IMR-90 (cell line): ENCODE data around the gene RAD21L1. TPM values are rescaled to one million over a fixed set of nuclear protein-coding genes. Genes with fewer than 3 reads are reported as not detected.

Experiments used
- ATAC-seq: fragments of 200-7000 bp; cut with Tn5 transposase; 2 replicates; pipeline ENCODE4 v1.9.1; 2020; ENCODE audit warnings: low read depth, mild to moderate bottlenecking, moderate library complexity
- BruUV-seq: library from RNA; stranded (reverse); fragments of 400-500 nt; replicated peaks from 2 replicates; lab custom pipeline; 2021; lab: Mats Ljungman, UMichigan
- CTCF ChIA-PET: fragments of 300-600 bp; formaldehyde crosslinking; extraction: SDS; loops from one replicate; lab custom pipeline; 2021; ENCODE audit warnings: antibody characterized with exemption; lab: Yijun Ruan, JAX
- POLR2A ChIA-PET: fragments of 300-600 bp; sonication (Branson Sonifier 250); formaldehyde crosslinking; loops from one replicate; lab custom pipeline; 2022; ENCODE audit warnings: antibody characterized with exemption; ENCODE audit not compliant: unreplicated experiment; lab: Charles Lee
- DNase-seq: peaks from one replicate; pipeline ENCODE4 v3.0.0; 2013
- H2AFZ ChIP-seq: replicated peaks from 2 replicates; pipeline ENCODE3; 2013; ENCODE audit warnings: low read length, mild to moderate bottlenecking; ENCODE audit not compliant: poor library complexity
- H2AK5ac ChIP-seq: 2 replicates; pipeline ENCODE4 v1.6.1; 2013; ENCODE audit warnings: low read depth, low read length, inconsistent platforms
- H2AK9ac ChIP-seq: replicated peaks from 2 replicates; pipeline ENCODE3; 2013; ENCODE audit warnings: mild to moderate bottlenecking, low read depth, low read length, moderate library complexity; ENCODE audit not compliant: poor library complexity
- H2BK120ac ChIP-seq: 2 replicates; pipeline ENCODE4 v1.6.1; 2013; ENCODE audit warnings: low read depth, low read length, inconsistent platforms
- H2BK15ac ChIP-seq: 3 replicates; pipeline ENCODE4 v1.6.1; 2013; ENCODE audit warnings: low read depth, low read length, inconsistent platforms
- H2BK20ac ChIP-seq: 2 replicates; pipeline ENCODE4 v1.6.1; 2013; ENCODE audit warnings: low read depth, mild to moderate bottlenecking, inconsistent platforms, low read length, moderate library complexity
- H2BK5ac ChIP-seq: 2 replicates; pipeline ENCODE4 v1.6.1; 2013; ENCODE audit warnings: mild to moderate bottlenecking, low read depth, low read length, inconsistent platforms; ENCODE audit not compliant: poor library complexity, severe bottlenecking
- H3K14ac ChIP-seq: replicated peaks from 2 replicates; pipeline ENCODE4 v1.6.1; 2013; ENCODE audit warnings: low read depth, low read length, inconsistent platforms
- H3K18ac ChIP-seq: 2 replicates; pipeline ENCODE4 v1.6.1; 2013; ENCODE audit warnings: low read depth, low read length, control low read depth
- H3K23ac ChIP-seq: 2 replicates; pipeline ENCODE4 v1.6.1; 2013; ENCODE audit warnings: low read depth, low read length, inconsistent platforms
- H3K27ac ChIP-seq: 2 replicates; pipeline ENCODE4 v1.5.1; 2013; ENCODE audit warnings: mild to moderate bottlenecking, control low read depth, low read length; ENCODE audit not compliant: insufficient read depth
- H3K27me3 ChIP-seq: 2 replicates; pipeline ENCODE4 v1.6.1; 2013; ENCODE audit warnings: low read length; ENCODE audit not compliant: control insufficient read depth, insufficient read depth
- H3K36me3 ChIP-seq: 2 replicates; pipeline ENCODE4 v1.6.1; 2013; ENCODE audit warnings: low read length, mixed read lengths; ENCODE audit not compliant: control insufficient read depth, insufficient read depth
- H3K4ac ChIP-seq: 2 replicates; pipeline ENCODE4 v1.6.1; 2013; ENCODE audit warnings: low read depth, low read length, inconsistent platforms
- H3K4me1 ChIP-seq: 2 replicates; pipeline ENCODE4 v1.6.1; 2013; ENCODE audit warnings: low read length, mixed read lengths; ENCODE audit not compliant: control insufficient read depth, insufficient read depth
- H3K4me2 ChIP-seq: 2 replicates; pipeline ENCODE4 v1.6.1; 2013; ENCODE audit warnings: low read depth, mild to moderate bottlenecking, control low read depth, low read length, moderate library complexity
- H3K4me3 ChIP-seq: 2 replicates; pipeline ENCODE4 v1.5.1; 2013; ENCODE audit warnings: low read depth, mild to moderate bottlenecking, control low read depth, low read length, moderate library complexity; ENCODE audit not compliant: insufficient read depth
- H3K56ac ChIP-seq: 2 replicates; pipeline ENCODE4 v1.6.1; 2013; ENCODE audit warnings: low read length, inconsistent platforms; ENCODE audit not compliant: insufficient read depth; ENCODE audit errors: extremely low read depth
- H3K79me1 ChIP-seq, 2 experiments: 2 replicates each; pipeline ENCODE4 v1.6.1; 2013; ENCODE audit warnings: low read length in 2 of 2, inconsistent platforms in 1 of 2, low read depth in 1 of 2
- H3K9ac ChIP-seq: 2 replicates; pipeline ENCODE4 v1.6.1; 2013; ENCODE audit warnings: low read depth, low read length, control low read depth
- H3K9me1 ChIP-seq: 2 replicates; pipeline ENCODE4 v1.6.1; 2013; ENCODE audit warnings: low read length, inconsistent platforms; ENCODE audit not compliant: insufficient read depth
- H3K9me3 ChIP-seq: 2 replicates; pipeline ENCODE4 v1.6.1; 2013; ENCODE audit warnings: low read length; ENCODE audit not compliant: control insufficient read depth, insufficient read depth
- H4K20me1 ChIP-seq: 2 replicates; pipeline ENCODE4 v1.6.1; 2013; ENCODE audit warnings: low read length, inconsistent platforms; ENCODE audit not compliant: insufficient read depth
- H4K5ac ChIP-seq: 2 replicates; pipeline ENCODE4 v1.6.1; 2013; ENCODE audit warnings: mild to moderate bottlenecking, low read depth, low read length, control low read depth
- H4K8ac ChIP-seq, 2 experiments: 2 replicates each; pipeline ENCODE4 v1.6.1; 2013; ENCODE audit warnings: low read depth in 2 of 2, low read length in 2 of 2, control low read depth in 1 of 2, inconsistent platforms in 1 of 2
- H4K91ac ChIP-seq: 2 replicates; pipeline ENCODE4 v1.6.1; 2013; ENCODE audit warnings: low read depth, low read length, inconsistent platforms; ENCODE audit not compliant: insufficient read depth
- RFX5 ChIP-seq: IDR thresholded peaks from 2 replicates; pipeline ENCODE4 v1.8.0; 2012; ENCODE audit warnings: low read depth, mild to moderate bottlenecking, low read length, moderate library complexity
- WGBS, 2 experiments: methylation state at CpG; one replicate each; pipeline versions ENCODE4 v1.1.5 to v1.1.7; 2013; ENCODE audit warnings: missing lambda C conversion rate in 2 of 2; ENCODE audit not compliant: insufficient read length in 1 of 2; ENCODE audit errors: extremely low coverage in 2 of 2; 5-methylcytosine and 5-hydroxymethylcytosine counted together
- dilution Hi-C: fragments of 300-500 bp; cut with HindIII; formaldehyde crosslinking; loops from one replicate; pipeline ENCODE4 v1.14.3; 2018; ENCODE audit warnings: low sequenced_read_pairs; ENCODE audit not compliant: unreplicated experiment
- in situ Hi-C: fragments of 300-500 bp; cut with MboI; formaldehyde crosslinking; loops from 3 replicates; pipeline ENCODE4 v1.14.3; 2019; ENCODE audit warnings: low sequenced_read_pairs, inconsistent platforms, mixed read lengths
- intact Hi-C: fragments of 100-400 bp; cut with micrococcal nuclease; formaldehyde crosslinking; loops from 2 replicates; pipeline ENCODE4 v1.10.0; 2022
- polyA plus RNA-seq, 3 experiments: library from polyadenylated mRNA; depleted of rRNA; stranded (reverse); fragments of >200 nt; gene quantifications; 2 replicates each; pipeline ENCODE4 v1.2.3, GENCODE V29; 2012; ENCODE audit warnings: low replicate concordance in 1 of 3
- total RNA-seq: library from RNA; depleted of rRNA; stranded (reverse); fragments of >200 nt; gene quantifications from 2 replicates; pipeline ENCODE4 v1.2.3, GENCODE V29; 2012

RAD21L1 gene
- total and polyA plus RNA-seq, 2 of the 4 experiments (the other 2 are of a cell fraction): not detected

GRCh38 chr20:1232286-1233111 is 6.7 kb downstream of the RAD21L1 start:
- Histone ChIP-seq H2AK5ac (no peak overlapping the region), H2AK9ac (no peak overlapping the region), H2BK15ac (no peak overlapping the region), H3K23ac (no peak overlapping the region), H2BK20ac (no peak overlapping the region), H2AFZ (no peak overlapping the region), H4K5ac (no peak overlapping the region), H3K4me1 (no peaks in the 10 kb centered on the region), H4K91ac (no peak overlapping the region), H3K9me1 (no peaks in the 10 kb centered on the region), H3K79me1 (no peaks in the 10 kb centered on the region), H3K18ac (no peak overlapping the region), H3K4me3 (no peak overlapping the region), H3K4ac (no peak overlapping the region), H3K56ac (no peak overlapping the region), H2BK120ac (no peak overlapping the region), H3K4me2 (no peak overlapping the region), H4K20me1 (no peaks in the 10 kb centered on the region), H3K14ac (no peak overlapping the region), H3K36me3 (no peaks in the 10 kb centered on the region), H2BK5ac (no peak overlapping the region), H3K9ac (no peak overlapping the region), H3K9me3 (no peaks in the 10 kb centered on the region), H3K27me3 (peaks cover 22% of the 10 kb centered on the region), H4K8ac (no peak overlapping the region), H3K27ac (no peak overlapping the region)
- TF ChIP-seq RFX5: no peak
- ChIA-PET CTCF (no interaction called here), POLR2A (no interaction called here)
- WGBS, 2 experiments: no CpG with 5 or more reads among the region's 3 CpGs
- BruUV-seq: no TSS peak
- in situ Hi-C loops: no loop called here
- dilution Hi-C loops: no loop called here
- intact Hi-C loops: no loop called here
- no peak for ATAC-seq
- no peak for DNase-seq
